ENCODE results near the gene GALNT14. TPM values are rescaled to one million over a fixed set of nuclear protein-coding genes. Genes with fewer than 3 reads are reported as not detected.

The GALNT14 gene
- total and polyA plus RNA-seq, 9 of the 15 experiments (the other 6 are each of a cell fraction or from before 2014, with no cell fraction given): 0.11 TPM; not detected in 8

- no peak for FAIRE-seq
- H3K79me2 ChIP-seq (ENCODE audit: control insufficient read depth, insufficient read depth, low read length): no peaks in the 10 kb centered on the region
- H3K9me1 ChIP-seq (ENCODE audit: control insufficient read depth, insufficient read depth, low read length): peaks cover 3% of the 10 kb centered on the region
- H3K4me3 ChIP-seq: no peak overlapping the region
- in situ Hi-C loops (cut with MboI) (no loop called here), intact Hi-C loops (cut with micrococcal nuclease) (no loop called here)
- no peak overlapping the region for H3K9ac ChIP-seq (ENCODE audit: insufficient read depth in 1 of 2, low read depth in 2 of 2, low read length in 2 of 2)
- H4K20me1 ChIP-seq (replicated peaks; ENCODE audit: control insufficient read depth, insufficient read depth, low read length): no peaks in the 10 kb centered on the region
- no TSS peak for BruUV-seq (replicated peaks)
- ChIA-PET CTCF (ENCODE audit: low intra/inter-chr PET ratio) (no interaction called here), POLR2A (no interaction called here)
- WGBS (ENCODE audit: insufficient coverage, low coverage, missing lambda C conversion rate): 0% methylated on average over 6 of the region's 6 CpGs
- TF ChIP-seq ETV1 (tag; conservative IDR thresholded peaks at IDR 0.05; ENCODE audit: low read depth) (no peak), DDX20 (tag; IDR thresholded peaks at IDR 0.05; ENCODE audit: low read depth) (no peak), KLF1 (tag; IDR thresholded peaks at IDR 0.05) (no peak), ZNF384 (IDR thresholded peaks at IDR 0.05; ENCODE audit: low read depth, low read length) (no peak), NCOA1 (IDR thresholded peaks at IDR 0.05; ENCODE audit: low read depth) (no peak), E2F3 (CRISPR knock-in tag; IDR thresholded peaks at IDR 0.05) (no peak), NEUROD1 (IDR thresholded peaks at IDR 0.05; ENCODE audit: borderline replicate concordance, low read depth, low read length, partially characterized antibody) (no peak), TGIF2 (CRISPR knock-in tag; IDR thresholded peaks at IDR 0.05) (no peak), RAD21 (CRISPR knock-in tag; conservative IDR thresholded peaks at IDR 0.05 in 1 of 2, IDR thresholded peaks at IDR 0.05 in 1 of 2) (no peak)
- no peak for DNase-seq (ENCODE audit: extremely low read depth in 1 of 4, low spot score in 3 of 4)
- H3K27ac ChIP-seq (ENCODE audit: extremely low read depth, low read depth, low read length): no peak overlapping the region
- peaks cover 0 to 42% of the 10 kb centered on the region in 2 experiments; a peak in 3 of 5 replicates for H3K27me3 ChIP-seq (ENCODE audit: control insufficient read depth in 2 of 2, insufficient read depth in 2 of 2, low read length in 2 of 2)
- H3K36me3 ChIP-seq (ENCODE audit: control insufficient read depth, insufficient read depth, low read length): no peaks in the 10 kb centered on the region
- no peak overlapping the region for H2AFZ ChIP-seq (ENCODE audit: low read depth, low read length)
- no peak overlapping the region for H3K4me2 ChIP-seq (ENCODE audit: insufficient read depth, low read length)
- no peaks in the 10 kb centered on the region for H3K4me1 ChIP-seq (replicated peaks in 1 of 2; ENCODE audit: control insufficient read depth in 2 of 2, insufficient read depth in 2 of 2, low read length in 2 of 2)
- ATAC-seq: no peak
- no peaks in the 10 kb centered on the region for H3K9me3 ChIP-seq (replicated peaks; ENCODE audit: control insufficient read depth, insufficient read depth, low read depth, low read length)
Observed at GRCh38 chr2:31053929-31054782, 84.1 kb downstream of the GALNT14 start.
